SK-N-MC (cell line): Measurements from ENCODE around the gene SKAP2.

Experiments
- EZH2 ChIP-seq: fragments of 200-600 bp; sonication (generic); IDR thresholded peaks from one replicate; pipeline ENCODE4 v1.6.1; 2017; ENCODE audit warnings: antibody characterized with exemption
- POLR2AphosphoS5 ChIP-seq: IDR thresholded peaks from 2 replicates; pipeline ENCODE4 v1.6.1; 2012; ENCODE audit warnings: mild to moderate bottlenecking, low read depth, low read length, borderline replicate concordance

- TF ChIP-seq POLR2AphosphoS5 = no peak
- no peak for TF ChIP-seq EZH2
Observed at GRCh38 chr7:26685606-26686005, 178.8 kb downstream of the SKAP2 start.
